Embryonic facial prominence (tissue), 1 donor: ENCODE results near the gene GLT8D2.

ENCODE experiments used
- DNase-seq: peaks from one replicate; pipeline ENCODE4 v3.0.0-alpha.2; 2016; ENCODE audit errors: extremely low spot score

The GLT8D2 gene

GRCh38 chr12:104049903-104050356 is at the start of gene GLT8D2:
Gene GLT8D2, minus strand, starts transcription at chr12:104050187. Its CDS starts 30,539 bp downstream, at chr12:104019648.
- peak; percentile 76 for DNase-seq

GRCh38 chr12:104097954-104098353 is 48.0 kb upstream of the GLT8D2 start:
- DNase-seq, result no peak

GRCh38 chr12:104095289-104095688 is 45.3 kb upstream of the GLT8D2 start:
- no peak for DNase-seq

DNA sequence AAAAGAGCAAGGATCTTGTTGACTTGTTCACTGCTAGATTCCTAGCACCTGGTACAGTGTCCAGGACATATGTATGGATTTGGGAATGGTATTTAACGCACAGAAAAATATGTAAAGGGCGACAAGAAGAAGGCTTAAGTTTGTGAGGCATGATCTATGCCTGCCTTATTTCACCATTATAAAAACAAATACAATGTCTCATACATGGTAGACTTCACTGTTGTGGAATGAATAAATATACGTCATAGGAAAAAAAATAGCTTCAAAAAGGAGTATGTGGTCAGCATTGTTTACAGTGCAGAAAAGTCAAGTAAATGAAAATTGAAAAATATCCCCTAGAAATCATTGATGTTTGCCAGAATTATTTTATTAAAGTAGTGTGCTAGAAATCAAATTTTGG is 44.3 kb upstream of the GLT8D2 start:
- DNase-seq, result no peak

DNA sequence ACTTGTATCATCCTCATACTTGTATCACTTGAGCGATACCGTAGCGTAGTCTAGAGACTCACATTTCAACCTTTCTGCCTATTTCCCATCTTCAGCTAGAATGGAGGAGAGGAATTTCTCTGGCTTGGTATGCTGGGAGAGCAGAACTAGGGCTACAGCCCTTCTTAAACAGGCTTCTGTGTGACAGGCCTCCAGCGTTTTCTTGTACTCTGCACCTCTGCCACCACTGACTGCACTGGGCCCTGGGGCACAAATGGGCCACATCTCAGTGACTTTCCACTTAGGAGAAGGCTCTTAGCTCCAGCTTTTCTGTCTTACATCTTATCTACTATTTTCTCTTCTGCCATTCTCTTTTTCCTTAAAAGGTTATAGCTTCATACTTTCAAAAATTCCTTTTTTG is 41.1 kb upstream of the GLT8D2 start:
- no peak for DNase-seq

DNA sequence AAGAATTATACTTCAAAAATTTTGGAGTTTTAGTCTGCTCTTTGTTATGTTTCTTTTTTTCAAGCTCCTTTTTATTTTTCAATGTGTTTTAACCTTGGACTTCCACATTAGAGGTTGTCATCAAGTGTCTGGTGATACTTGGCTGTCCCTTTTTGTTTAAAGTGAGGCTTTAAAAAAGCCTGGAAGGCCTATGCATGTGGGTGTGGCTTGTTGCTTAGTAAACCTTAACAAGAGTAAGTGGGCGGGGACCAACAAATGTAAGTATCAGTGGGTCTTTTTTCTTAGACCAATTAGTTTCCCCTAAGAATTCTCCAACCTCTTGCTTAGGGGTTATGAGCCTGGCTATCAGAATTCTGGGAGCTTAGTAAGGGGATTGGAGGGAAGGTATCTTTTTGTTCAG is 40.7 kb upstream of the GLT8D2 start:
- DNase-seq, result no peak

DNA sequence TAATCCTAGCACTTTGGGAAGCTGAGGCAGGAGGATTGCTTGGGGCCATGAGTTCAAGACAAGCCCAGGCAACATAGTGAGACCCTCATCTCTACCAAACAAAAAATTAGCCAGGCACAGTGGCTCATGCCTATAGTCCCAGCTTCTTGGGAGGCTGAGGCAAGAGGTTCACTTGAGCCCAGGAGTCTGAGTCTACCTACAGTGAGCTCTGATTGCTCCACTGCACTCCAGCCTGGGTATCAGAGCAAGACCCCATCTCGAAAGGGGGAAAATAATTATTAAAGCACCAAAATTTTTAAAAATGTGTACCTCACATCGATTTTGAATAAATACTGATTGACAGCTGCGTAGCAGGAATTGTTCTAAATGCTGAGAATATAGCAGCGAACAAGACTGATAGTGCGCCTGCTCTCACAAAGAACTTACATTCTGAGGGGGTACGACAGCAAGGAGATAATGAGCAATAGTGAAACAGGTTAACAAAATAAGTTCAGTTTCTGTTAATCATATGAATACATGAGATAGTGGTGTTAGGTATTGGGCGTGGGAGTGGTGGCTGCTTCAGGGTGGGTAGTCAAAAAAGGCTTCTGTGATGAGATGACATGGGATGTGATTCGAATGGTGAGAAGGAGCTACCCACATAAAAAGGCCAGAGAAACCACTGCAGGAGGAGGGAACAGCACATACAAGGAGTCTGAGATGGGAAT is 33.9 kb upstream of the GLT8D2 start:
- no peak for DNase-seq

DNA sequence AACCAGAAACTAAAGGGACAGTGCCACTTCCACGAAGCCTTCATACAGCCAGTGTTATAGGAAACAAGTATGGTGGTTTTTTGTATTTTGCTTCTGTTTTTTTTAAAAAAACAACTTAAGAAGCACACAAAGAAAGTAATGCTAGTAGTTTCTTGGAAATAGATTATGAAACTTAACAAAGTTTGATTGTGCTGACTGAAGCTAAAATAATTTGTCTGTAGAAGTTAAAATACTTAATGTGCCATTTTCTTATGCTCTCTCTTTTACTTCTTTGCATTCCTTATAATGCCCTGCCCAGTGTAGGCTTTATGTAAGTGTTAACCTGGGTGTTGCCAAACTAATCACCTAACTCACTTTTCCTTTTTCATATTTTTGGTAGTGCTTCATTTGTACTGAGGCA is 30.8 kb upstream of the GLT8D2 start:
- DNase-seq, result no peak

- no peak for DNase-seq
These were observed 29.0 kb upstream of the GLT8D2 start for GRCh38 chr12:104079024-104079423.

GRCh38 chr12:104073699-104074098 is 23.7 kb upstream of the GLT8D2 start:
- no peak for DNase-seq

GRCh38 chr12:104072099-104072498 is 22.1 kb upstream of the GLT8D2 start:
- DNase-seq, result no peak

DNA sequence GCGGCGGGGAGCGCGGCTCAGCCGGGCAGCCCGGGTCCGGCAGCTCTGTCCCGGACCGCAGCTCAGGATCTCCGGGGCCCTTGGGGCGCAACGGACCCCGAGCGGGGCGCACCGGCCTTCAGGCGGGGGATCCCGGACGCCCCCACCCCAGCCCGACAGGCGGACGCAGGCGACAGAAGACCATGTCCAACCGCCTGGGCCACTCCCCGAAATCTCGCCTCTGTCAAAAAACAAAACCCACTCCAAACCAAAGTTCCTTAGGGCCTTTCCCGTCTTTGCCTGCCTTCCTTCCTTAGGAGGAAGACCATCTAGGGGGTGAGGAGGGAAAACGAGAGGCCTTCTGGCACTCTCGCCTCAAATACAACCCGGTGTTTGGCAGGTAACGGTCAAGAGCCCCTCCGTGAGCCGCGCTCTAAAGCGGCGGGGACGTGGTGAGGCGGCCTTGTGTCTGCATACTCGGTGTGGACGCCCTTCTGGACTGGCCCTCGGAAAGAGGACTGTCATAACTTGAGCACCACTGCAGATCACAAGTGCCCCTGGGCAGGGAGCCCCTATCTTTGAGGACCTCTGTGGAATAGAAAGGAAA is 14.9 kb upstream of the GLT8D2 start:
- no peak for DNase-seq

DNA sequence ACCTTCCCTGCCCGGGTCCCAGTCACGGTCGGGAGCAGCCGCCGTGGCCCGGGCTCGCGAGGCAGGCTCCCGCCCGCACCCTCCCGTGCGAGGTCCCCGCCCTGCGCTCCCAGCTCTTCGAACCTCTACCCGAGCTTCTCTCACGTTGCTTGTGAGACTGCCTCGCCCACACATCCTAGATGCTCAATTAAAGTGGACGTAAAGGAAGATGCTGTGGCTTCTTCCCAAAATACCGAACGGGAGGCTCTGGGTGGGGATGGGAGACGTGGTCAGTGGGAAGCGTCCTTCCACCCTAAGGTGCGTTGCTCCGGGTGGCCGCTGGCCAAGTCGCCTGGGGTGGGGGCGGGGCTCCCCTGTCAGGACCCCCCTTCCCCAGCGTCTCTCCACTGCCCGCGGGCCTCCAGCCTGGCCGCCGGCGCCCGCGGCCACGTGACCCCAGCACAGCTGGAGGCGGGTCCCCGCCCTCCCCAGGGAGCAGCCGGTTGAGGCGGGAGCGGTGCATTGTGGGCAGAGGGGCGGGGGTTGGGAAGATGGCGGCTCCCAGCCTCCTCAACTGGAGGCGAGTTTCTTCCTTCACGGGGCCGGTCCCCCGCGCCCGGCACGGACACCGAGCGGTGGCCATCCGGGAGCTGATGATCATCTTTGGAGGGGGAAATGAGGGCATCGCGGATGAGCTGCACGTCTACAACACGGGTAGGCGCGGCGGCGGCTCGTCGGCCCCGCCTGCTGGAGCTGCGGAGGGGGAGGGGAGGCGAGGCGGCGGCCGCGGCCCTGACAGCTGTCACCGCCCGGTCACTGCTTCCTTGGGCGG is 14.2 kb upstream of the GLT8D2 start, which contains the start of gene HCFC2:
HCFC2 (plus strand) TSS at position 501 of the 811 bp plus-strand sequence; CDS start at position 531, 30 bp downstream.
- DNase-seq, result peak; percentile 74

DNA sequence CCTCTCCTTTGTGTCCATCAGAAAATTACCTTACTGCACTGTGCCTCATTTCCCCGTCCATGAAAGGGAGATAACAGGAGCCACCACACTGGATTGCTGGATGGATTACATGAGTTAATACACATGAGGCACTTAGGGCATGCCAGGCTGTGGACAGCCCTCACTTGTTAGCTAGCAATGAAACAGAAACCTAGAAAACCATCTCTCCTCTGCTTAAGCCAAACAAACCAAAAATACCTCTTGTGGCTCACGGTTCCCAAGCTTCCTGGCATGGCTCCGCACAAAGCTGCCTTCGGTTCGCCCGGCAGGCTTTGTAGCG is 13.7 kb upstream of the GLT8D2 start:
- no peak for DNase-seq

GRCh38 chr12:104060791-104061190 is 10.8 kb upstream of the GLT8D2 start:
- no peak for DNase-seq

- no peak for DNase-seq
These were observed 10.0 kb upstream of the GLT8D2 start for GRCh38 chr12:104059963-104060362.

- no peak for DNase-seq
These were observed 8.8 kb upstream of the GLT8D2 start for GRCh38 chr12:104058802-104059201.

DNA sequence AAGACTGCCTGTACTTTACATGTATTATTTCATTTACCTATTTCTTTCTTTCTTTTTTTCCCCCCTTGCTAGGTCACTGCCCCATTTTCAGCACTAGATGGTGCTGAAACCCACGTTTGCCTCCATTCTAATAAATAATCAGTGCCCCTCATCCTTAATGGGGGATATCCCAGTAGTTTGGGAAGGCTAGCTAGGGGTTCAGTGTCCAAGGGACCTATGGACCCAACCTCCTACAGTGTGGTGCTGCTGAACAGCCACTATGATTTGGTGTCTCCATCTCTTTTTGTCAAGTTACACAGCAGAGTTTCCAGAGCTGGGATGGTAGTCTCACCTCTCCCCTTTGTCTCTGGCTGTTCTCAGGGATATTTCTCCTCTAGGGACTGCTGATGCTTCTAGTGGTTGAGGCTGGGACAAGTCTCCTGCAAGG is 7.8 kb upstream of the GLT8D2 start:
- no peak for DNase-seq

DNA sequence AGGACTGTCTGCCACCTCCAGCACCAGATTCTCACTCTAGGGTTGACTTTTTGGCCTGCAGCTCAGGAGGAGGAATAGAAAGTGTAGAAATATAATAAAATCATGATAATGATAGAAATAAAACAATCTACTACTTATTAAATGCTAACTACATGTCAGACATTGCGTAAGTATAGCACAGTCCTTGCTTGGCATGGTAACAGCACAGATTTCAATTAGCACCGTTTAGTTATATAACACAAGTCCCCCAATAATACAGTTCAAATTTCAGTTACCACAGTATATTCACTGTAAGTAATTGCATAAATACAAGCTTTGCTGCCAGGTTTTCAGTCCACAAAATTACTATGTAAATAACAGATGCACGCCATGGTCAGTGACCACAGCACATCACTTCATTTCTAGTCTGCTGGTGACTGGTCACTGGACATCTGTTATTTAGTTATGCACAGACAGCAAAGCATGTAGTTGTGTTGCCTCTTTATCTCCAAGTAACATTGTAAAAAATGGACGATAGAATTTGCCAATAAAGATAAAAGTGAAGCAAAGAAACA is 6.5 kb upstream of the GLT8D2 start:
- no peak for DNase-seq

DNA sequence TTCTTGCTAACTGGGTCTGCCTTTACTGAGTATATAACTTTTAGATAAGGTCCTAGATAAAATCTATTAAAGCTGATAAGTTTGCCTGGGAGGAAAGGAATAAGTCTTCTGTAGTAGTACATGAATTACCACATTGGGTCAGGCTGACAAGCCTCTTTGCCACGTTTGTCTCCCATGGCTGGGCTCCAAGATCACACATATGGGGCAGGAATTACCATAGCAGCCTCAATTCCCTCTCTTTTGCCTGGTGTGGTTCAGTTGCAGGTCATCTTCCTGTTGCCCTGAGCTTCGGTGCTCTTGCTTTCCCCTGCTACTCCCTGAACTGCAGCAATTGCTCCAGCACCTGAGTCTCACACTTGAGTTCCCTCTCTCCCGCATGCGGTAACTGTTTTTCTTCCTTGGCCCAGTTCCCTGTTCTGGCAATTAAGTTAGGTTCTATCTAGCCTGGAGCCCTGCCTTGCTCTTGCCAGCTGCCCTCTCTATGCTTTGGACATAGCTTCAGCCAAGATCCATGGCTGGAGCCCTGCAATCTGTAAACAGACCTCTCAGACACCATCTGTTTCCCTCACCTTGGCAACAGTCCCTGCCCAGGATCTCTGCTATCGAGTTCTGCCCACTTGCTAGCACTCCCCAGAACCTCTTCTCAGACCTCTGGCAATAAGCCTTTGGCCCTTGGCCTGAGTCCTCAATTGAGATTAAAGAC is 5.8 kb upstream of the GLT8D2 start:
- DNase-seq, result no peak

DNA sequence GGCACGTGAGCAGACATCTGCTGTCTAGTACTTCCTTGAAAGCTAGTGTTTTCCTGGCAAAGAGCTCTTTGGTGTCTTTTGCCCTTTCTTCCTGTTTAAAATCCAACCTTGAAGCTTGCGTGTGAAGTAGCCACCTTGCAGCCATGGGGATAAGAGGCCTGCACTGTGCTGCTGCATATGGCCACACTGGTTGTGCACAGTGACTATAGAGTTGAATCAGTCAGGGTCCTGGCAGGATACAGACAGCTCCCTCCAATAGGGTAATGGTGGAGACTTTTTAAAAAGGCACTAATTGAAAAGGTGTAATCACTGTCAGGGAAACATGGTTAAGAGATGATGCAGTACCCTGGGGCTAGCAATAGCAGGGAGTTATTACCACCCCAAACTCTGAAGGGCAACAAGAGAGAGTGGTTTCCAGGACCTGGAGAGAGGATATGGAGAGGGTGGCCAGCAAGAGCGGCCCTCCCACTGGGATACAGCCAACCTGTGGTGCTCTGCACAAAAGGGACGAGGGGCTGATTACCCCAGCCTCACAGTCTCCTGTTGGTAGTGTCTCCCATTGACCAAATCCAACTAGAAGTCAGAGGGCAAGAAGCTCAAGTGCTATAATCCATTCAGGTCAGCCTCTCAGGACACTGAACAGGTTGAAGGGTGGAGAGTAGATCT is 4.8 kb upstream of the GLT8D2 start:
- no peak for DNase-seq
